ENCODE measurements around the gene EFNB1. TPM values are rescaled to one million over a fixed set of nuclear protein-coding genes. Genes with fewer than 3 reads are reported as not detected.

The EFNB1 gene
- total RNA-seq, 1 experiment from 2014 or later: 78.1 TPM

- ChIA-PET CTCF (no interaction called here), POLR2A (ENCODE audit: low non-redundant PET) (no interaction called here)
- no peak for DNase-seq (ENCODE audit: low spot score)
- no peaks in the 10 kb centered on the region for H3K4me1 ChIP-seq (ENCODE audit: insufficient read depth, low read length, poor library complexity, severe bottlenecking)
- H3K4me3 ChIP-seq (ENCODE audit: low read depth, low read length, poor library complexity, severe bottlenecking): no peak overlapping the region
- H3K27ac ChIP-seq (ENCODE audit: low read depth, low read length, poor library complexity, severe bottlenecking): no peak overlapping the region
- no peaks in the 10 kb centered on the region for H3K36me3 ChIP-seq (ENCODE audit: insufficient read depth, low read length, poor library complexity, severe bottlenecking)
- intact Hi-C loops (cut with micrococcal nuclease; ENCODE audit: unreplicated experiment): no loop called here
- no peaks in the 10 kb centered on the region for H3K9me3 ChIP-seq (ENCODE audit: low read depth, low read length, poor library complexity, severe bottlenecking)
- BruUV-seq (replicated peaks): no TSS peak
- H3K27me3 ChIP-seq (replicated peaks; ENCODE audit: insufficient read depth, low read depth, low read length, poor library complexity): peaks cover 5% of the 10 kb centered on the region
- TF ChIP-seq EZH2 (IDR thresholded peaks at IDR 0.05; ENCODE audit: borderline replicate concordance, low read depth, low read length, poor library complexity, severe bottlenecking) (no peak), CTCF (conservative IDR thresholded peaks at IDR 0.05; ENCODE audit: low read depth, low read length) (no peak)
Measured at GRCh38 chrX:68865300-68865699, 36.5 kb downstream of the EFNB1 start.

GRCh38 chrX:68865926-68866325 lies 37.1 kb downstream of the EFNB1 start:
- no peak overlapping the region for H3K27ac ChIP-seq (ENCODE audit: low read depth, low read length, poor library complexity, severe bottlenecking)
- CTCF ChIA-PET: no interaction called here
- no peaks in the 10 kb centered on the region for H3K4me1 ChIP-seq (ENCODE audit: insufficient read depth, low read length, poor library complexity, severe bottlenecking)
- peaks cover 5% of the 10 kb centered on the region for H3K27me3 ChIP-seq (replicated peaks; ENCODE audit: insufficient read depth, low read depth, low read length, poor library complexity)
- TF ChIP-seq EZH2 (IDR thresholded peaks at IDR 0.05; ENCODE audit: borderline replicate concordance, low read depth, low read length, poor library complexity, severe bottlenecking) (no peak), CTCF (conservative IDR thresholded peaks at IDR 0.05; ENCODE audit: low read depth, low read length) (no peak)
- H3K4me3 ChIP-seq (ENCODE audit: low read depth, low read length, poor library complexity, severe bottlenecking): no peak overlapping the region
- intact Hi-C loops (cut with micrococcal nuclease; ENCODE audit: unreplicated experiment): no loop called here
- no peaks in the 10 kb centered on the region for H3K36me3 ChIP-seq (ENCODE audit: insufficient read depth, low read length, poor library complexity, severe bottlenecking)
- BruUV-seq (replicated peaks): no TSS peak
- no peaks in the 10 kb centered on the region for H3K9me3 ChIP-seq (ENCODE audit: low read depth, low read length, poor library complexity, severe bottlenecking)
- no peak for DNase-seq (ENCODE audit: low spot score)
- POLR2A ChIA-PET (ENCODE audit: low non-redundant PET): no interaction called here

GRCh38 chrX:68867458-68868112 lies 38.8 kb downstream of the EFNB1 start:
- POLR2A ChIA-PET (ENCODE audit: low non-redundant PET): no interaction called here
- CTCF ChIA-PET: no interaction called here
- TF ChIP-seq EZH2 (IDR thresholded peaks at IDR 0.05; ENCODE audit: borderline replicate concordance, low read depth, low read length, poor library complexity, severe bottlenecking) (no peak), CTCF (conservative IDR thresholded peaks at IDR 0.05; ENCODE audit: low read depth, low read length) (no peak)
- no TSS peak for BruUV-seq (replicated peaks)
- Histone ChIP-seq H3K4me3 (ENCODE audit: low read depth, low read length, poor library complexity, severe bottlenecking) (no peak overlapping the region), H3K9me3 (ENCODE audit: low read depth, low read length, poor library complexity, severe bottlenecking) (no peaks in the 10 kb centered on the region), H3K27ac (ENCODE audit: low read depth, low read length, poor library complexity, severe bottlenecking) (no peak overlapping the region), H3K27me3 (replicated peaks; ENCODE audit: insufficient read depth, low read depth, low read length, poor library complexity) (peaks cover 5% of the 10 kb centered on the region), H3K36me3 (ENCODE audit: insufficient read depth, low read length, poor library complexity, severe bottlenecking) (no peaks in the 10 kb centered on the region), H3K4me1 (ENCODE audit: insufficient read depth, low read length, poor library complexity, severe bottlenecking) (no peaks in the 10 kb centered on the region)
- intact Hi-C loops (cut with micrococcal nuclease; ENCODE audit: unreplicated experiment): no loop called here
- no peak for DNase-seq (ENCODE audit: low spot score)

Measured in A673 (cell line).